Muscle of leg (tissue), 11 donors: ENCODE measurements around the gene TMEM143. TPM values are rescaled to one million over a fixed set of nuclear protein-coding genes. Genes with fewer than 3 reads are reported as not detected.

Experiments
- DNase-seq: peaks from one replicate; pipeline ENCODE4 v3.0.0; 2013
- H3K27ac ChIP-seq: one replicate; pipeline ENCODE4 v1.5.1; 2013; ENCODE audit warnings: mild to moderate bottlenecking, low read length, control low read depth
- H3K27me3 ChIP-seq: one replicate; pipeline ENCODE4 v1.6.1; 2013; ENCODE audit warnings: low read length; ENCODE audit not compliant: control insufficient read depth, insufficient read depth
- H3K36me3 ChIP-seq: one replicate; pipeline ENCODE4 v1.6.1; 2013; ENCODE audit warnings: low read length; ENCODE audit not compliant: control insufficient read depth, insufficient read depth
- H3K4me1 ChIP-seq: one replicate; pipeline ENCODE4 v1.6.1; 2013; ENCODE audit warnings: low read length; ENCODE audit not compliant: control insufficient read depth, insufficient read depth
- H3K4me3 ChIP-seq: one replicate; pipeline ENCODE4 v1.5.1; 2013; ENCODE audit warnings: low read length, control low read depth
- H3K9me3 ChIP-seq: replicated peaks from 2 replicates; pipeline ENCODE4 v1.6.1; 2013; ENCODE audit warnings: low read depth, low read length; ENCODE audit not compliant: control insufficient read depth
- WGBS: methylation state at CpG from one replicate; pipeline ENCODE4 v1.1.5; 2013; ENCODE audit warnings: missing lambda C conversion rate; ENCODE audit not compliant: insufficient coverage; 5-methylcytosine and 5-hydroxymethylcytosine counted together
- polyA plus RNA-seq, 8 donors: library from polyadenylated mRNA; unstranded; fragments of 120-200 nt; gene quantifications; one replicate each; pipeline versions ENCODE4 v1.2.1 to v1.2.3, GENCODE V29; 2013; ENCODE audit warnings: inconsistent platforms in 1 of 8, low replicate concordance in 1 of 8; ENCODE audit not compliant: insufficient read length in 8 of 8, insufficient read depth in 1 of 8
- total RNA-seq: library from RNA; stranded (reverse); fragments of 120-200 nt; gene quantifications from one replicate; pipeline ENCODE4 v1.2.4, GENCODE V29; 2013

The TMEM143 gene
- total and polyA plus RNA-seq, 9 donors, result 4.1 to 17.4 (median 14.9) TPM

DNA sequence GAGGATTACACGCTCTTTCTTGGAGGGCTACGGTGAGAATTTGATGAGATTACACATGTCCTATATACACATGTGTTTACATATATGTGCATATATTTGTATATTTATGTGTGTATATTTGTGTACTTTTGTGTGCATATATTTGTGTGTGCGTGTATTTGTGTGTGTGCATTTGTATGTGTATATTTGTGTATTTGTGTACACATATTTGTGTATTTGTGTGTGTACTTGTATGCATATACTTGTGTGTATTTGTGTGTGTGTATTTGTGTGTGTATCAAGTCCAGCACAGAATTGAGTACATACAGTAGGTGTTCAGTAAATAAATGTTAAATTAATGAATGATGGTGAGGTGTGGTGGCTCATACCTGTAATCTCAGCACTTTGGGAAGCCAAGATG, 1.8 kb downstream of the TMEM143 start:
- H3K27ac ChIP-seq, result no peak overlapping the region
- no peak for DNase-seq
- H3K4me3 ChIP-seq, result no peak overlapping the region
- peaks cover 14% of the 10 kb centered on the region for H3K4me1 ChIP-seq
- no peaks in the 10 kb centered on the region for H3K9me3 ChIP-seq
- H3K36me3 ChIP-seq, result peaks cover 3% of the 10 kb centered on the region
- WGBS, result 100% methylated on average over 1 of the region's 3 CpGs
- no peaks in the 10 kb centered on the region for H3K27me3 ChIP-seq

GRCh38 chr19:48359123-48359522, 4.6 kb downstream of the TMEM143 start:
- no peak for DNase-seq
- Histone ChIP-seq H3K27me3 (no peaks in the 10 kb centered on the region), H3K4me3 (no peak overlapping the region), H3K4me1 (peaks cover 7% of the 10 kb centered on the region), H3K9me3 (no peaks in the 10 kb centered on the region), H3K36me3 (peaks cover 3% of the 10 kb centered on the region), H3K27ac (no peak overlapping the region)
- 84% methylated on average over 3 of the region's 5 CpGs for WGBS

- whole genome bisulfite sequencing, result 86% methylated on average over 12 of the region's 12 CpGs
- H3K4me3 ChIP-seq, result no peak overlapping the region
- H3K27me3 ChIP-seq, result no peaks in the 10 kb centered on the region
- H3K36me3 ChIP-seq, result peaks cover 3% of the 10 kb centered on the region
- H3K9me3 ChIP-seq, result no peaks in the 10 kb centered on the region
- no peak overlapping the region for H3K27ac ChIP-seq
- no peaks in the 10 kb centered on the region for H3K4me1 ChIP-seq
- no peak for DNase-seq
These were observed 8.3 kb downstream of the TMEM143 start for GRCh38 chr19:48355365-48355954.

DNA sequence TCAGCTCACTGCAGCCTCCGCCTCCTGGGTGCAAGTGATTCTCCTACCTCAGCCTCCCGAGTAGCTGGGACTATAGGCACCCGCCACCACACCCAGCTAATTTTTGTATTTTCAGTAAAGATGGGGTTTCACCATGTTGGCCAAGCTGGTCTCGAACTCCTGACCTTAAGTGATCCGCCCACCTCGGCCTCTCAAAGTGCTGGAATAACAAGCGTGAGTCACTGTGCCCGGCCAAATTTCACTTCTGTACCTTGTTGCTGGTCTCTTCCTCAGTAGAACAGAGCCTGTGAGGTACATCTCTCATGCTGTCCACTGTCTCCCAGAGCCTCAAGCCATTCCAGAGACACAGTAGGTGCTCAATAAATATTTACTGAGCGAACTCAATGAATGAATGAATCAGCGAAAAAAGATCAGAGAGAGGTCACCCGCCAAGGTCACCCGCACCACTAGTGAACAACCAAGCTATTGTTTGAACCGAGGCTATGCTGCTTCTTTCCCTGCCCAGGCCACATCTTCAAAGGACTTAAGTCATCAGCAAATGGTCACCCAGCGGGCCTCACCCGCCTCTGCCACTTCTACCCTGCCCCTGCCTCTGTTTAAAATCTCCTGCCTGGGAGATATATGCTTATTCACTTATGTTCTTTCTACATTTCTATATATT, 9.3 kb downstream of the TMEM143 start:
- 71% methylated on average over 8 of the region's 15 CpGs for WGBS
- H3K4me3 ChIP-seq, result no peak overlapping the region
- H3K4me1 ChIP-seq, result no peaks in the 10 kb centered on the region
- no peaks in the 10 kb centered on the region for H3K9me3 ChIP-seq
- no peaks in the 10 kb centered on the region for H3K27me3 ChIP-seq
- no peaks in the 10 kb centered on the region for H3K36me3 ChIP-seq
- H3K27ac ChIP-seq, result no peak overlapping the region
- DNase-seq, result no peak

DNA sequence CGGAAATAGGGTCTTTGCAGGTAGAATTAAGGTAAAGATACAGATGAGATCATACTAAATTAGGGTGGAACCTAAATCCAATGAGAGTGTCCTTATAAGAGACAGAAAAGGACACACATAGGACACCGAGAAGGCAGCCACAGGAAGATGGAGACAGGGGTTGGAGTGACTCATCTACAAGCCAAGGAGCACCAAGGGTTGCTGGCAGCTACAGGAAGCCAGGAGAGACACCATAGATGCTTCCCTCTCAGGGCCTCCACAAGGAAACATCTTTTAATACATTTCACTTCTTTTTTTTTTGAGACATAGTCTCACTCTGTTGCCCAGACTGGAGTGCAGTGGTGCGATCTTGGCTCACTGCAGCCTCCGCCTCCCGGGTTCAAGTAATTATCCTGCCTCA, 10.1 kb downstream of the TMEM143 start:
- 69% methylated on average over 2 of the region's 5 CpGs for WGBS

GRCh38 chr19:48351341-48351752, 12.4 kb downstream of the TMEM143 start:
- DNase-seq, result no peak
- H3K4me3 ChIP-seq, result no peak overlapping the region
- no peaks in the 10 kb centered on the region for H3K36me3 ChIP-seq
- peaks cover 6% of the 10 kb centered on the region for H3K4me1 ChIP-seq
- no peak overlapping the region for H3K27ac ChIP-seq
- WGBS, result 50% methylated on average over 8 of the region's 8 CpGs
- no peaks in the 10 kb centered on the region for H3K9me3 ChIP-seq
- H3K27me3 ChIP-seq, result no peaks in the 10 kb centered on the region

More for the DNA sequence above, 10.1 kb downstream of the TMEM143 start:
- H3K4me1 ChIP-seq, result no peaks in the 10 kb centered on the region
- no peaks in the 10 kb centered on the region for H3K9me3 ChIP-seq
- H3K36me3 ChIP-seq, result no peaks in the 10 kb centered on the region
- no peak overlapping the region for H3K27ac ChIP-seq
- no peaks in the 10 kb centered on the region for H3K27me3 ChIP-seq
- no peak for DNase-seq
- no peak overlapping the region for H3K4me3 ChIP-seq

DNA sequence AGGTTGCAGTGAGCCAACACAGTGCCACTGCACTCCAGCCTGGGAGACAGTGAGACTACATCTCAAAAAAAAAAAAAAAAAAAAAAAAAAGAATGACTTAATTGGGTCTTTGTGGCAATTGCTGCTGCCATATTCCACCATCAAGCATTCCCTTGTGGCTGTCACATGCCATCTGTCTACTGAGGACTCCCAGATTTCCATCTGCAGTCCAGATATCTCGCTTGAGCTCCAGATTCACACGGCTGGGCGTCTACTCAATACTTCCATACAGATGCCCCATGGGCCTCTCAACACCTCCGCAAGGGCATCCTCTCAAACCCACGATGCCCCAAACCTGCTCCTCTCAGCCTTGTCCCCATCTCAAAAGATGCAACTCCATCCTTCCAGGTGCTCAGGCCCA, 12.9 kb downstream of the TMEM143 start:
- no peak overlapping the region for H3K27ac ChIP-seq
- H3K27me3 ChIP-seq, result no peaks in the 10 kb centered on the region
- DNase-seq, result no peak
- no peaks in the 10 kb centered on the region for H3K36me3 ChIP-seq
- 90% methylated on average over 5 of the region's 5 CpGs for WGBS
- H3K4me3 ChIP-seq, result no peak overlapping the region
- no peaks in the 10 kb centered on the region for H3K9me3 ChIP-seq
- peaks cover 6% of the 10 kb centered on the region for H3K4me1 ChIP-seq

DNA sequence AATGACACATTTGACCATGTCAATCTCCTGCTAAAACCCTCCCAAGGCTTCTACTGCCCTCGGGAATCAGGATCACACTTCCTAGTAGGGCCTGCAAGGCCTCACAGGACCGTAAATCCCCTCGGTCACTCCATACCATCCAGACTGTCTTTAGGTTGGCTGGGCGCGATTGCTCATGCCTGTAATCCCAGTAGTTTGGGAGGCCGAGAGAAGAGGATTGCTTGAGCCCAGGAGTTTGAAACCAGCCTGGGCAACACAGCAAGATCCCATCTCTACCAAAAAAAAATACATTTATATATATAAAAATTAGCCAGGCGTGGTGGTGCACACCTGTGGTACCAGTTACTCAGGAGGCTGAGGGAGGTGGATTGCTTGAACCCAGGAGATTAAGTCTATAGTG, 15.0 kb downstream of the TMEM143 start:
- WGBS, result 85% methylated on average over 5 of the region's 7 CpGs
- Histone ChIP-seq H3K9me3 (no peaks in the 10 kb centered on the region), H3K27ac (no peak overlapping the region)

DNA sequence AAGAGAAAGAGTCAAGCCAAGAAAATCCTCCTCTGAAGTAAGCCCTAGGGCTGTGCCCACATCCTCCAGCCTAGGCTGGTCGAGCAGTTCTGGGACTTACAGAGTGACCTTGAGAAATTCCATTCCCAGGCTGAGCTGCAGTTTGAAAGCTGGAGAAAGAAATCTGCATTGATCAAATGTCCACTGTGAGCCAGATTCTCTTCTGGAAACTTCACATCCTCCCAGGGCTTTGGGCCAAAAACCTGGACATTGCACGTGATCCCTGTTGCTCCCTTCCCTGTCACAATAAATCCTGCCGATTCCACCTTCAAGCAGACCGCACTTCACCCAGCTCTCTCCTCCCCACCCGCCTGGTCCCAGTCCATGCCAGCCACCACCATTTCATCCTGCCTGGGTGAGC, 15.7 kb downstream of the TMEM143 start:
- Histone ChIP-seq H3K9me3 (no peaks in the 10 kb centered on the region), H3K4me3 (no peak overlapping the region), H3K4me1 (peaks cover 6% of the 10 kb centered on the region), H3K36me3 (no peaks in the 10 kb centered on the region), H3K27me3 (no peaks in the 10 kb centered on the region), H3K27ac (no peak overlapping the region)
- 31% methylated on average over 5 of the region's 5 CpGs for WGBS
- DNase-seq, result peak; percentile 79

More for the DNA sequence above, 15.0 kb downstream of the TMEM143 start:
- Histone ChIP-seq H3K36me3 (no peaks in the 10 kb centered on the region), H3K4me3 (no peak overlapping the region), H3K27me3 (no peaks in the 10 kb centered on the region), H3K4me1 (peaks cover 6% of the 10 kb centered on the region)
- no peak for DNase-seq

DNA sequence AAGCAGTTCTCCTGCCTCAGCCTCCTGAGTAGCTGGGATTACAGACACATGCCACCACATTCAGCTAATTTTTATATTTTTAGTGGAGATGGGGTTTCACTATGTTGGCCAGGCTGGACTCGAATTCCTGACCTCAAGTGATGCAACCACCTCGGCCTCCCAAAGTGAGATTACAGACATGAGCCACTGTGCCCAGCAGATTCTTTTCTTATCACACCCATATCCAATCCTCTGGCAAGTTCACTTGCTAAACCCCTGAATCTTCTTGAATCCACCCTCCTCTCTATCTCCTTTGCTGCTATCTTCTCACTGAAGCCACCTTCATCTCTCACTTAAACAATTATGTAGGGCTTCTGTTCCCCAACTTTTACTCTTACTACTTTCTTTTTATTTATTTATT, 17.5 kb downstream of the TMEM143 start:
- no peak for DNase-seq
- H3K27ac ChIP-seq, result no peak overlapping the region
- no peaks in the 10 kb centered on the region for H3K27me3 ChIP-seq
- no peak overlapping the region for H3K4me3 ChIP-seq
- no peaks in the 10 kb centered on the region for H3K9me3 ChIP-seq
- H3K4me1 ChIP-seq, result peaks cover 6% of the 10 kb centered on the region
- peaks cover 6% of the 10 kb centered on the region for H3K36me3 ChIP-seq
- no CpG with 5 or more reads among the region's 2 CpGs for WGBS
